ENCODE results near the gene SFPQ.
"Not testable (repeated sequence)": the region's sequence is repeated elsewhere in the genome, so short reads cannot be mapped to it uniquely, and the experiment has no call there.

Gene SFPQ

GRCh38 chr1:35187816-35188342, 5.1 kb downstream of the SFPQ start:
- no peak for DNase-seq

DNA sequence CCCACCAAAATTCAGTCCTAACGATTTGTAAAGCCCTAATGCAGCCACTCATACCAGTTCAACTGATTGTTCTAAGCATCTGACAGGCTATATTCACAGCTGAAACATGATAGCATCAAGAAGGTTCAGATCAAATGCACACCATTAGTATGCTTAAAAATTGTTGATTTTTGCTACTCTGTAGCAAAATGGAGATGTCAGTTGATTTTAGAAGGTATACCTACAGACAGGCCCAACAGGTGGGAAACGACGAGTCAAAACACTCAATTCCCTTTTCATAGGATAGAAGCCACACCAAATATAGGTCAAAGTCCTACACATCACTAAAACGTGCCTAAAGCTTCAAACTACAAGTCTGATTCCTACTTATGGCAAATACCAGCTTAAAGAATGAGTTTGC, 6.7 kb downstream of the SFPQ start:
- DNase-seq: no peak

DNA sequence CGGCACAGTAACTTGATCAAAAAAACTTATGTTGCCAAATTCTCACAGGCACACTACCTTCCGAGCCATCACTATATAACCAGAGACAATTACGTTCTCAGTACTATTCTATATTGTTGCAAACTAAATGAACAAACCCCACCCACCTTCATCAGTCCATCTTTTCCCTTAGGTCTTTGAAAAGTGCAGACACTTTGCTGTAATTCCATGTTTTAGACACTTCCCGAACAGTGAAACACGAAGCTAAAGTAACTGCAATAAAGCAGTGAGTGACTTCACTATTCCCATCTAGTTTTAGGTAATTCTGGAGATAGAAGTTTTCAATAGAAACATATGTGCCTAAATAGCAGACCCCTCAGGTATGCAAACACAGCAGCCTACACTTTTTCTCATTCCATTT, 7.7 kb downstream of the SFPQ start:
- DNase-seq: no peak

GRCh38 chr1:35184495-35185199, 8.3 kb downstream of the SFPQ start:
- DNase-seq: no peak

GRCh38 chr1:35181790-35182455, 11.0 kb downstream of the SFPQ start:
- no peak for DNase-seq

DNA sequence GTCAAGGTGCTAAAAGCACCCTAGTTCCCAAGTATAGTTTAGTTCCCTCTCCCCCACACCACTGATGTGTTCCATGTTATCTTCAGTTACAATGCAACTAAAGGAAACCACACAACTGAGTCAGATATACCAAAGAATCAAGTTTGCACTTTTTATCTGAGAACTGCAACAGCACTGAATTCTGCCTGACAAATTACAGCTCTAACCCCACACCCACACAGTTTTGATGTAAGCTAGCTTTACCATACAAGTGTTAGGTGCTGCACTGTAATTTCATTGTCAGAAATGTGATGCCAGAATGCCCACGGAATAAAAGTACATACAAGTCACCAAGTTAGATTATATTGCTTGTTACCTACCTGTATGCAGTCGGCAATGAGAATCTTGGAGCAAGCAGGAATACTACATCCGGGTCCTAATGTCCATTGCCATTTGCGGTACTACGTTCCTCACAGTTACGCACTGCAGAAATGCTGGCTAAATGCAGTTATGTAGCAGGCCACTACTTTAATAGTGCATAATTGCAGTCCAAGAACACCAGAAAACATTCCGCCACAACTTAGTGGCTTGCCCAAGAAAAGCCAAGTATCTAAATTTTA, 12.1 kb downstream of the SFPQ start:
- no peak for DNase-seq

DNA sequence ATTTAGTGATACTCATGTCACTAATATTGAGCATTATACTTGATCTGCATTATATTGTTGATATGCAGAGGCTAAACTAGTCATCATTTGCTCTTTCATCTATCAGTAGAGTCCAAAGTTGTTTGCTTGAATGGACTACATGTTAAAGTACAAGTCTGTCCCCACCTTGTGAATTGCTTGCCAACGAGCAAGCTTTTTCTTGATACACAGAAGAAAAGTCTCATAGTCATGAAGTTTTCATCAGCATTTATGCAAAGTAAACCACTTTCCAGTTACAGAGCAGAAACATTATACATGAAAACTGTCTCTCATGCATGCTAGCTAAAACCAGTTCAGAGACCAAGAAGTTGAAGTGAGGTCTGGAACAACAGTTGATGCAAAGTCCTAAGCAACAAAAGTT, 13.0 kb downstream of the SFPQ start:
- DNase-seq: no peak

DNA sequence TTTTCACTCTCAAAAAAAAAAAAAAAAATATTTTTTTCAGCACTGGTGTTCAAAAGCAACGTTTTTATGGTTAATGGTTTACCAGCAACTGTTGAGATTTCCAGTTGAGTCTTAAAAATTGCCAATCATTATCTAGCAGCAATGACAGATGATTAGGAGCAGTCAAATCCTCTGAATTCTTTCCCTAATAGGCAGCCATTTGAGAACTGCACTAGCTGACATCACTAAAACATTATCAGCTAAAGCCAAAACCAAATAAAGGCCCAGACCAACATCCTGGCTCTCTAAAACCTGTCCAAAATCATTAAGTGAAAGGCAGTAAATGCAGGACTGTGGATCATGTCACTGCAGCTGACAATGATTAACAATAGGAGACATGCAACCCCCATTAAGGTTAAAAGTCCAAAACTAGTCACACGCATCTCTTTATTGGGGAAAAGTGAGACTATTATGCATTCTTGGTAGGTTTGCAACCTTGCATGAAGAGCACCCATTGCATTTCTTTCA, 14.0 kb downstream of the SFPQ start:
- no peak for DNase-seq

- DNase-seq: no peak
Measured at GRCh38 chr1:35178295-35178695, 14.7 kb downstream of the SFPQ start.

GRCh38 chr1:35177237-35177786, 15.6 kb downstream of the SFPQ start:
- DNase-seq: no peak

DNA sequence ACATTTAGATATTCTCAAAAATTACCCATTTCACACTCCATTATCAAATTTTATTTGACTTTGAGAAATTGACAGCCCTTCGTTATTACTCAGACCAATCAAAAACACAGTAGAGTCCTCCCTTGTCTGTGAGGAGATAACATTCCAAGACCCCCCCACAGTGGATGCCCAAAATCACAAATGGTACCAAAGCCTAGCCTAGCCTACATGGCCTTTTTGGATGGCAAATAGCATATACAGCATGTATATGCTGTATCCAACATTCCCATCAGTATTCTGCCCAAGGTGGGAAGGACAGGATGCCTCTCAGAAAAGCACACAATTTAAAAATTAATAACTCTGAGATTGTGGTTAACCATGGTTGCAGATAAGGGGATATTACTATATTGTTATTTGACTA, 17.3 kb downstream of the SFPQ start:
- no peak for DNase-seq

DNA sequence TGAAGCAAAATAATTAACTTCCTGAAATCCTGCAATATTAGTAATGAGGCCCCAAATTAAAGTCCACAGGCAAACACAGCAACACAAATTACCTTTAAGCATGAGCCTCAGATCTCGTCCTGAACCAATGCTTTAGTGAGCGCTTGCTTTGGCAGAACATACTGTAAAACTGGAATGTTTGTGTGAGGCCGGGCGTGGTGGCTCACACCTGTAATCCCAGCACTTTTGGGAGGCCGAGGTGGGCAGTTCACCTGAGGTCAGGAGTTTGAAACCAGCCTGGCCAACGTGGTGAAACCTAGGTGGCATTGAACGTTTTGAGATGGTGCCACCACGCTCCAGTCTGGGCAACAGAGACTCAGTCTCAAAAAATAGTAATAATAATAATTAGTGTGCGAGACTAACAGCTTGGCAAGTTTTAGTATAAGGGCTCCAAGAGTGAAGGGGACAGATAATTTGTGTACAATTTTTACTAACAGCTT, 17.8 kb downstream of the SFPQ start:
- no peak for DNase-seq

- no peak for DNase-seq
Measured at GRCh38 chr1:35173909-35174540, 18.9 kb downstream of the SFPQ start.

DNA sequence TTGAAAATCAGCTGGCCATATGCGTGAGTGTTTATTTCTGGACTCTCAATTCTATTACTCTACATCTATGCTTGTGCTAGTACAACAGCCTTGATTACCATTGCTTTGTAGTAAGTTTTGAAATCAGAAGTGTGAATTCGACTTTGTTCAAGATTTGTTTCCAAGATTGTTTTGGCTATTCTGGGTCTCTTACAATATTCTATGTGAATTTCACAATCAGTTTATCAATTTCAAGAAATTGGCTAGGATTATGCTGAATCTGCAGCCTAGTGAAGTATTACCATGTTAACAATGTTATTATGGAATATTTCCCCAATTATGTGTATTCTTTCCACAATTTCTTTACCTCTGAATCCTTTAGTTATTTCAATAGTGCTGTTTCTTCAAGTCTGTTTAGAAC, 19.5 kb downstream of the SFPQ start:
- no peak for DNase-seq

DNA sequence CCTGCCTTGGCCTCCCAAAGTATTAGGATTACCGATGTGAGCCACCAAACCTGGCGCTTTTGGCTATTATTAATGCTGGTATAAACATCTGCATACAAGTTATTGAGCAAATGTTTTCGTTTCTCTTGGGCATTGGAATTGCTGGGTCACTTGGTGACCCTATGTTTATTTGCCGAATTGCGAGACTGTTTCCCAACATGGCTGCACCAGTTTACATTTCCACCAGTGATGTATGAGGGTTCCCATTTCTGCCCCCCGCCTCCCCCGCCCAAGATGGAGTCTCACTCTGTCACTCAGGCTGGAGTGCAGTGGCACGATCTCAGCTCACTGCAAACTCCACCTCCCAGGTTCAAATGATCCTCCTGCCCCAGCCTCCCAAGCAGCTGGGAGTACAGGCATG, 20.9 kb downstream of the SFPQ start:
- no peak for DNase-seq

GRCh38 chr1:35171579-35171978, 21.4 kb downstream of the SFPQ start:
- no peak for DNase-seq

- no peak for DNase-seq
Measured at GRCh38 chr1:35164893-35165292, 28.1 kb downstream of the SFPQ start.

DNA sequence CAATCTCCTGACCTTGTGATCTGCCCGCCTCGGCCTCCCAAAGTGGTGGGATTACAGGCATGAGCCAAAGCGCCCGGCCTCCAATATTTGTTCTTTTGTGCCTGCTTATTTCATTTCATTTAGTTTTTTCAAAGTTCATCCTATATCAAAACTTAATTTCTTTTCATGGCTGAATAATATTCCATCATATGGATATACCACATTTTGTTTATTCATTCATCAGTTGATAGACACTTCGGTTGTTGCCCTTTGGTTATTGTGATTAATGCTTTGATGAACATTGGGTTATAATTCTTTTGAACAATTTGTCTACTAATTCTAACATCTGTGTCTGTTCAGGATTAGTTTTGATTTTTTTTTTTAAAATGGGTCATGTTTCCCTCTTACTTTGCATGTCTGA, 41.7 kb downstream of the SFPQ start:
- no peak for DNase-seq

DNA sequence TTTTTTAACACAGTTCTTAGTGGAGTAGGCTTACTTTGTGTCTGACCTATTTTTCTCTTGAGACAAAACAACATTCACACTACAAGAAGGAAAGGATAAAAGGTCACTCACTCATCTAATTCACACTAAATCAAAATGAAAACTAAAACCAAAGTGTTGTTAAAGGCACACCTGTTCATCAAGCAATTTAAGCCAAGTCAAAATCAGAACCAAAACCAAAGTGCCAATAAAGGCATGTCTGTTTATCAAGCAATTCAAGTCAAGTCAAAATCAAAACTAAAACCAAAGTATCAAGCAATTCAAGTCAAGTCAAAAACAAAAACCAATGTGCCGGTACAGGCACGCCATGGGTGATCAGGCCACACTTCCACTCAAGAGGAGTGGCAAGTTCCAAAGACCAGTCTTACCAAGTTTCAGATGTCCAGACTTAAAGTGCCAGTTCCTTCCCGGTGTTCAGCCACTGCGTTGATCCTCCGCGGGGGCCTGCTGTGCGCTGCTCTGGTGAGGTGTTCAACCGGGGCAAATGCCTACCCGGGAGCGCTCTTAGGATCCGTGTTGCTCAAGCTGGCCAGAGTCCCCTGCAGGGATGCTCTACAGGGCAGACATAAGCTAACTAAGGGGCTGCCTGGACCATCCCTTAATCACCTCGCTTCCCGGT, 46.9 kb downstream of the SFPQ start:
- peak; percentile 1 for DNase-seq

- DNase-seq: no peak
Measured at GRCh38 chr1:35143737-35144508, 49.0 kb downstream of the SFPQ start.

- DNase-seq: not testable (repeated sequence)
Measured at GRCh38 chr1:35142728-35143127, 50.2 kb downstream of the SFPQ start.

- DNase-seq: not testable (repeated sequence)
Measured at GRCh38 chr1:35142294-35142693, 50.7 kb downstream of the SFPQ start.
